Body of pancreas (tissue), 4 donors: ENCODE data around the gene CCDC150. TPM values are rescaled to one million over a fixed set of nuclear protein-coding genes. Genes with fewer than 3 reads are reported as not detected.

Experiments used
- ATAC-seq: fragments of 150-250 bp; one replicate; pipeline ENCODE4 v1.9.1; 2016
- DNase-seq, 4 donors: peaks; one replicate each; pipeline ENCODE4 v3.0.0-alpha.2; 2019
- H3K27ac ChIP-seq, 4 donors: fragments of 200-600 bp; sonication (generic); 1 replicate in 3 of 4; 2 replicates in 1 of 4; pipeline versions ENCODE4 v1.5.1 to v1.6.1; 2016 to 2019; ENCODE audit warnings: mild to moderate bottlenecking in 1 of 4, mixed read lengths in 1 of 4, moderate library complexity in 1 of 4
- H3K27me3 ChIP-seq, 2 donors: fragments of 200-600 bp; sonication (generic); one replicate each; pipeline ENCODE4 v1.6.0; 2016; ENCODE audit warnings: mild to moderate bottlenecking in 1 of 2
- H3K36me3 ChIP-seq, 2 donors: fragments of 200-600 bp; sonication (generic); replicated peaks in 1 of 2; 2 replicates each; pipeline ENCODE4 v1.5.1; 2016; ENCODE audit warnings: low read depth in 2 of 2; ENCODE audit not compliant: insufficient read depth in 1 of 2
- H3K4me1 ChIP-seq: fragments of 200-600 bp; sonication (generic); one replicate; pipeline ENCODE4 v1.6.0; 2016
- H3K4me3 ChIP-seq, 2 donors: fragments of 200-600 bp; sonication (generic); 1 replicate in 1 of 2; 2 replicates in 1 of 2; pipeline ENCODE4 v1.5.1; 2016 to 2019
- H3K9me3 ChIP-seq, 3 donors: fragments of 200-600 bp; sonication (generic); 1 replicate in 2 of 3; 2 replicates in 1 of 3; pipeline ENCODE4 v1.5.1; 2016
- POLR2A ChIP-seq, 3 donors: fragments of 450-650 bp; IDR thresholded peaks; one replicate each; pipeline ENCODE4 v1.6.1; 2016; ENCODE audit warnings: antibody characterized with exemption in 3 of 3, mild to moderate bottlenecking in 2 of 3
- WGBS, 2 donors: methylation state at CpG; one replicate each; pipeline ENCODE4 v1.1.5; 2017; 5-methylcytosine and 5-hydroxymethylcytosine counted together
- intact Hi-C: fragments of 100-400 bp; cut with DNase I; formaldehyde crosslinking; loops from one replicate; pipeline ENCODE4 v1.15.1; 2023
- total RNA-seq, 2 donors: library from RNA; depleted of rRNA; stranded (reverse); fragments of >200 nt; gene quantifications; one replicate each; pipeline ENCODE4 v1.1.0, GENCODE V29; 2016
- TF ChIP-seq, protein P1 (sequence below), 7 experiments: fragments of 450-650 bp in 4 of 7; fragments of 200-600 bp in 3 of 7; sonication (generic) in 3 of 7; IDR thresholded peaks; one replicate each; pipeline ENCODE4 v1.5.1; 2016 to 2019; ENCODE audit warnings: antibody characterized with exemption in 7 of 7

CCDC150 gene
- total RNA-seq, 2 donors from 2014 or later: 2.6 TPM; not detected in 1

DNA sequence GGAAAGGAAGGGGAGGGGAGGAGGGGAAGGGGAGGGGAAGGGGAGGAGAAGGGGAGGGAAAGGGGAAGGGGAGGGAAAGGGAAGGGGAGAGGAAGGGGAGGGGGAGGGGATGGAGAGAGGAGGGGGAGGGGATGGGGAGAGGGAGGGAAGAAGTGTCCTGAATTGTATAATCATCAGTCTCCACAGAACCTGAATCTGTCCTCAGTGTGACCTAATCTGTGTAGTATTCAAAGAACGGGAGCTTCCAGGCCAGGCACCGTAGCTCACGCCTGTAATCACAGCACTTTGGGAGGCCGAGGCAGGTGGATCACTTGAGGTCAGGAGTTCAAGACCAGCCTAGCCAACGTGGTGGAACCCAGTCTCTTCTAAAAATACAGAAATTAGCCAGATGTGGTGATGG lies 41.1 kb upstream of the CCDC150 start:
- Histone ChIP-seq H3K36me3 (no peaks in the 10 kb centered on the region), H3K4me3 (no peak overlapping the region), H3K4me1 (peaks cover 3% of the 10 kb centered on the region), H3K27me3 (no peaks in the 10 kb centered on the region), H3K27ac (no peak overlapping the region), H3K9me3 (no peaks in the 10 kb centered on the region)
- ATAC-seq: no peak
- DNase-seq: no peak
- intact Hi-C loops: no loop called here
- TF ChIP-seq, protein P1, sequence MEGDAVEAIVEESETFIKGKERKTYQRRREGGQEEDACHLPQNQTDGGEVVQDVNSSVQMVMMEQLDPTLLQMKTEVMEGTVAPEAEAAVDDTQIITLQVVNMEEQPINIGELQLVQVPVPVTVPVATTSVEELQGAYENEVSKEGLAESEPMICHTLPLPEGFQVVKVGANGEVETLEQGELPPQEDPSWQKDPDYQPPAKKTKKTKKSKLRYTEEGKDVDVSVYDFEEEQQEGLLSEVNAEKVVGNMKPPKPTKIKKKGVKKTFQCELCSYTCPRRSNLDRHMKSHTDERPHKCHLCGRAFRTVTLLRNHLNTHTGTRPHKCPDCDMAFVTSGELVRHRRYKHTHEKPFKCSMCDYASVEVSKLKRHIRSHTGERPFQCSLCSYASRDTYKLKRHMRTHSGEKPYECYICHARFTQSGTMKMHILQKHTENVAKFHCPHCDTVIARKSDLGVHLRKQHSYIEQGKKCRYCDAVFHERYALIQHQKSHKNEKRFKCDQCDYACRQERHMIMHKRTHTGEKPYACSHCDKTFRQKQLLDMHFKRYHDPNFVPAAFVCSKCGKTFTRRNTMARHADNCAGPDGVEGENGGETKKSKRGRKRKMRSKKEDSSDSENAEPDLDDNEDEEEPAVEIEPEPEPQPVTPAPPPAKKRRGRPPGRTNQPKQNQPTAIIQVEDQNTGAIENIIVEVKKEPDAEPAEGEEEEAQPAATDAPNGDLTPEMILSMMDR (IDR thresholded peaks at IDR 0.05): no peak
- TF ChIP-seq POLR2A (IDR thresholded peaks at IDR 0.05): no peak
- 62 to 72% methylated on average over 5 of the region's 5 CpGs for WGBS, 2 donors

DNA sequence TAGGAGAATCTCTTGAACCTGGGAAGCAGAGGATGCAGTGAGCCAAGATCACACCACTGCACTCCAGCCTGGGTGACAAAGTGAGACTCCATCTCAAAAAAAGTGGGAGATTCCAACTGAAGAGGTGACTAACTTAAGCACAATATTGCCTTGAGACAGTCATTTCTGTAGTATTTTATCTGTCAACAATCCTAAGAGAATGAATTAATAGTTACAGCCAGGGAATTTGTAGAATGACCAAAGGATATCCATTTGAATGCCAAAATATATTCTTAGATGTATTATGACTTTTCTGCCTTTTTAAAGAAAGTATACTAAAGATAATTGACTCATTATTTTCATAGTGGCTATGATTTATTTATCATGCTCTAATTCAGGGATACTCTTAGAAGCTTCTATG lies 40.7 kb upstream of the CCDC150 start:
- TF ChIP-seq POLR2A (IDR thresholded peaks at IDR 0.05): no peak
- TF ChIP-seq, protein P1 (IDR thresholded peaks at IDR 0.05): no peak
- Histone ChIP-seq H3K27ac (no peak overlapping the region), H3K4me1 (no peaks in the 10 kb centered on the region), H3K36me3 (no peaks in the 10 kb centered on the region), H3K27me3 (no peaks in the 10 kb centered on the region), H3K9me3 (no peaks in the 10 kb centered on the region), H3K4me3 (no peak overlapping the region)
- intact Hi-C loops: no loop called here
- DNase-seq (no peak), ATAC-seq (no peak)

- TF ChIP-seq, protein P1 (IDR thresholded peaks at IDR 0.05): no peak
- TF ChIP-seq POLR2A (IDR thresholded peaks at IDR 0.05): no peak
- 56 to 60% methylated on average over 12 to 13 of the region's 13 CpGs for WGBS, 2 donors
- intact Hi-C loops: no loop called here
- H3K36me3 ChIP-seq: no peaks in the 10 kb centered on the region
- H3K4me1 ChIP-seq: no peaks in the 10 kb centered on the region
- H3K4me3 ChIP-seq: no peak overlapping the region
- no peak overlapping the region for H3K27ac ChIP-seq
- H3K27me3 ChIP-seq: no peaks in the 10 kb centered on the region
- no peak for ATAC-seq
- H3K9me3 ChIP-seq: no peaks in the 10 kb centered on the region
- peak in 2 of 4 donors; percentile 7 to 12 for DNase-seq
Observed at GRCh38 chr2:196601430-196602306, 37.8 kb upstream of the CCDC150 start.

DNA sequence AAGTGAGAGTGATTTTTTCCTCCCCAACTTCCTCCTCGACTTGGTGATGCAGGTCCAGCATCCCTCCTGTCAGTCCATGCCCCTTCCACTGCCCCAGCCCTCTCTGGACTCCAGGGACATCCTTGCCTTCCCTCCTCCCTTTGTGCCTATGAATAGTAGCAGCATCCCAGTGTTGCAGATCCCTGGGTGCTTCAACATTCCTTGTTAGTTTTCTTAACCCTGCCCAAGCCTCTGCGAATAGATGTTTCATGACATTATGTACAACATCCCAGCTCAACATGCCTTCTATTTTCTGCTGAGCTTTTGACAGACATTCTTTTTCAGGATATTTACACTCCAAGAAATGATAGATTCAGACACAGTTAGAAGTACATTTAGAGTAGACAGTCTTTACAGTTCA lies 35.3 kb upstream of the CCDC150 start:
- no peak for DNase-seq
- Histone ChIP-seq H3K9me3 (no peaks in the 10 kb centered on the region), H3K4me1 (no peaks in the 10 kb centered on the region), H3K4me3 (no peak overlapping the region), H3K27me3 (no peaks in the 10 kb centered on the region), H3K36me3 (no peaks in the 10 kb centered on the region), H3K27ac (no peak overlapping the region)
- no peak for TF ChIP-seq POLR2A (IDR thresholded peaks at IDR 0.05)
- TF ChIP-seq, protein P1 (IDR thresholded peaks at IDR 0.05): no peak
- intact Hi-C loops: no loop called here
- no peak for ATAC-seq
- 55 to 64% methylated on average over 2 of the region's 2 CpGs for WGBS, 2 donors

DNA sequence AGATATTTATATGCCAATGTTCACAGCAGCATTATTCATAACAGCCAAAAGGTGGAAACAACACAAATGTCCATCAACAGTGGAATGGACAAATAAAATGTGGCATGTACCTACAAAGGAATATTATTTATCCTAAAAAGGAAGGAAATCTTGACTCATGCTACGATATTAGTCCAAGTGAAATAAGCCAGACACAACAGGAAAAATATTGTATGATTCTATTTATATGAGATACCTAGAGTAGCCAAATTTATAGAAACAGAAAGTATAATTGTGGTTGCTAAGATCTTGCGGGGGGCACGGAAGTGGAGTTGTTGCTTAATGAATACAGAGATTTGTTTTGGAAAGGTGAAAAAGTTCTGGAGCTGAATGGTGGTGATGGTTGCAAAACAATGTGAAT lies 33.0 kb upstream of the CCDC150 start:
- no peak overlapping the region for H3K4me3 ChIP-seq
- whole genome bisulfite sequencing, 2 donors: 80 to 83% methylated on average over 3 of the region's 3 CpGs
- no peaks in the 10 kb centered on the region for H3K4me1 ChIP-seq
- H3K9me3 ChIP-seq: no peaks in the 10 kb centered on the region
- H3K27me3 ChIP-seq: no peaks in the 10 kb centered on the region
- no peak overlapping the region for H3K27ac ChIP-seq
- no peaks in the 10 kb centered on the region for H3K36me3 ChIP-seq
- DNase-seq (no peak), ATAC-seq (no peak)
- intact Hi-C loops: no loop called here
- no peak for TF ChIP-seq POLR2A (IDR thresholded peaks at IDR 0.05)
- TF ChIP-seq, protein P1 (IDR thresholded peaks at IDR 0.05): no peak
